ENCODE measurements around the gene MTHFD2. TPM values are rescaled to one million over a fixed set of nuclear protein-coding genes. Genes with fewer than 3 reads are reported as not detected.

Gene MTHFD2
- total RNA-seq, 8 experiments from 2014 or later: 46.3 to 256 (median 139) TPM

- in situ Hi-C loops (cut with MboI; ENCODE audit: low pct_unique_long_range_greater_than_20kb in 2 of 9, low sequenced_read_pairs in 9 of 9, unreplicated experiment in 9 of 9): loop anchor here in 1 of 9 experiments (25.0 kb wide), 1 partner anchor 328 kb away; no protein-coding TSS in a partner anchor
- 70 to 100% (median 91%) methylated on average over 1 to 3 of the region's 3 CpGs; no CpG with 5 or more reads in 4 of the 10 experiments for WGBS, 10 experiments
These were observed 60.8 kb downstream of the MTHFD2 start for GRCh38 chr2:74259191-74259590.

GRCh38 chr2:74259733-74260132 is 61.3 kb downstream of the MTHFD2 start:
- in situ Hi-C loops (cut with MboI; ENCODE audit: low pct_unique_long_range_greater_than_20kb in 2 of 9, low sequenced_read_pairs in 9 of 9, unreplicated experiment in 9 of 9): loop anchor here in 2 of 9 experiments (10.0 to 25.0 kb wide), 2 partner anchors 65 to 328 kb away; no protein-coding TSS in a partner anchor
- 0 to 100% (median 52%) methylated on average over 1 to 2 of the region's 4 CpGs; no CpG with 5 or more reads in 4 of the 10 experiments for WGBS, 10 experiments

More at GRCh38 chr2:74259191-74259590, 60.8 kb downstream of the MTHFD2 start:
- no peak overlapping the region for H3K27ac ChIP-seq
- no peak for ATAC-seq (replicated peaks in 6 of 8)
- H3K4me3 ChIP-seq: no peak overlapping the region
- no peaks in the 10 kb centered on the region for H3K4me1 ChIP-seq (replicated peaks in 1 of 2)

GRCh38 chr2:74260495-74260894 is 62.1 kb downstream of the MTHFD2 start:
- in situ Hi-C loops (cut with MboI; ENCODE audit: low pct_unique_long_range_greater_than_20kb in 2 of 9, low sequenced_read_pairs in 9 of 9, unreplicated experiment in 9 of 9): loop anchor here in 2 of 9 experiments (10.0 to 25.0 kb wide), 2 partner anchors 64 to 327 kb away; no protein-coding TSS in a partner anchor
- ATAC-seq (replicated peaks in 6 of 8): no peak
- no peak overlapping the region for H3K4me3 ChIP-seq

More at GRCh38 chr2:74259733-74260132, 61.3 kb downstream of the MTHFD2 start:
- Histone ChIP-seq H3K4me1 (replicated peaks in 1 of 2) (no peaks in the 10 kb centered on the region), H3K4me3 (no peak overlapping the region), H3K27ac (no peak overlapping the region)
- ATAC-seq (replicated peaks in 6 of 8): peak in 2 of 8 experiments; percentile 59 to 63

GRCh38 chr2:74261204-74261864 is 62.9 kb downstream of the MTHFD2 start:
- peak in 2 of 8 experiments; percentile 56 to 69 for ATAC-seq (replicated peaks in 6 of 8)
- H3K4me3 ChIP-seq: no peak overlapping the region

More at GRCh38 chr2:74260495-74260894, 62.1 kb downstream of the MTHFD2 start:
- H3K27ac ChIP-seq: no peak overlapping the region
- WGBS, 10 experiments: 24 to 93% (median 61%) methylated on average over 1 to 2 of the region's 2 CpGs
- no peaks in the 10 kb centered on the region for H3K4me1 ChIP-seq (replicated peaks in 1 of 2)

GRCh38 chr2:74262681-74263080 is 64.3 kb downstream of the MTHFD2 start:
- ATAC-seq (replicated peaks in 6 of 8): no peak
- WGBS, 10 experiments: 84 to 100% (median 100%) methylated on average over 1 to 4 of the region's 6 CpGs; no CpG with 5 or more reads in 3 of the 10 experiments

More at GRCh38 chr2:74261204-74261864, 62.9 kb downstream of the MTHFD2 start:
- in situ Hi-C loops (cut with MboI; ENCODE audit: low pct_unique_long_range_greater_than_20kb in 2 of 9, low sequenced_read_pairs in 9 of 9, unreplicated experiment in 9 of 9): loop anchor here in 2 of 9 experiments (10.0 to 25.0 kb wide), 2 partner anchors 63 to 326 kb away; no protein-coding TSS in a partner anchor
- Histone ChIP-seq H3K27ac (no peak overlapping the region), H3K4me1 (replicated peaks in 1 of 2) (no peaks in the 10 kb centered on the region)
- WGBS, 10 experiments: 20 to 90% (median 52%) methylated on average over 1 to 6 of the region's 6 CpGs; no CpG with 5 or more reads in 3 of the 10 experiments

GRCh38 chr2:74264281-74264680 is 65.9 kb downstream of the MTHFD2 start:
- Histone ChIP-seq H3K27ac (no peak overlapping the region), H3K4me1 (replicated peaks in 1 of 2) (no peaks in the 10 kb centered on the region), H3K4me3 (no peak overlapping the region)
- in situ Hi-C loops (cut with MboI; ENCODE audit: low pct_unique_long_range_greater_than_20kb in 2 of 9, low sequenced_read_pairs in 9 of 9, unreplicated experiment in 9 of 9): loop anchor here in 2 of 9 experiments (10.0 to 25.0 kb wide), 2 partner anchors 61 to 323 kb away; no protein-coding TSS in a partner anchor
- ATAC-seq (replicated peaks in 6 of 8): no peak
- WGBS, 10 experiments: 0 to 67% (median 60%) methylated on average over 1 of the region's 1 CpG; no CpG with 5 or more reads in 7 of the 10 experiments

More at GRCh38 chr2:74262681-74263080, 64.3 kb downstream of the MTHFD2 start:
- no peak overlapping the region for H3K27ac ChIP-seq
- no peak overlapping the region for H3K4me3 ChIP-seq
- in situ Hi-C loops (cut with MboI; ENCODE audit: low pct_unique_long_range_greater_than_20kb in 2 of 9, low sequenced_read_pairs in 9 of 9, unreplicated experiment in 9 of 9): loop anchor here in 2 of 9 experiments (10.0 to 25.0 kb wide), 2 partner anchors 62 to 325 kb away; no protein-coding TSS in a partner anchor
- H3K4me1 ChIP-seq (replicated peaks in 1 of 2): no peaks in the 10 kb centered on the region

- in situ Hi-C loops (cut with MboI; ENCODE audit: low pct_unique_long_range_greater_than_20kb in 2 of 9, low sequenced_read_pairs in 9 of 9, unreplicated experiment in 9 of 9): loop anchor here in 2 of 9 experiments (10.0 to 25.0 kb wide), 2 partner anchors 58 to 320 kb away; no protein-coding TSS in a partner anchor
- H3K4me3 ChIP-seq: no peak overlapping the region
- no peak overlapping the region for H3K27ac ChIP-seq
- H3K4me1 ChIP-seq (replicated peaks in 1 of 2): no peaks in the 10 kb centered on the region
- 0 to 60% (median 25%) methylated on average over 1 to 4 of the region's 4 CpGs; no CpG with 5 or more reads in 4 of the 10 experiments for WGBS, 10 experiments
- ATAC-seq (replicated peaks in 6 of 8): peak in 5 of 8 experiments; percentile 41 to 98 (median 75)
These were observed 68.7 kb downstream of the MTHFD2 start for GRCh38 chr2:74267068-74267467.

Other genes with a start within 250 kb of the MTHFD2 start
- gene TET3, start 213.7 kb upstream of the MTHFD2 start, total RNA-seq: 10 to 100 TPM in 7 of 8 experiments, 1 to 10 TPM in 1; 3.0 to 19.7 (median 12.4) TPM
- 10 to 100 TPM; 31.2 to 77.9 (median 45.8) TPM for gene BOLA3, start 50.7 kb upstream of the MTHFD2 start, total RNA-seq
- 10 to 100 TPM; 26.8 to 81.6 (median 50.8) TPM for gene MOB1A, start 19.7 kb upstream of the MTHFD2 start, total RNA-seq
- 1 to 10 TPM in 7 of 8 experiments, under 1 TPM in 1; 0.25 to 5.9 (median 2.8) TPM for gene SLC4A5, start 144.8 kb downstream of the MTHFD2 start, total RNA-seq
- 100 to 1,000 TPM in 7 of 8 experiments, 10 to 100 TPM in 1; 92.7 to 205 (median 134) TPM for gene DCTN1, start 181.7 kb downstream of the MTHFD2 start, total RNA-seq
- 1 to 10 TPM; 1.6 to 5.8 (median 2.7) TPM for gene C2orf81, start 223.0 kb downstream of the MTHFD2 start, total RNA-seq
- 10 to 100 TPM; 15.1 to 63.7 (median 49.5) TPM for gene WDR54, start 223.1 kb downstream of the MTHFD2 start, total RNA-seq
- gene RTKN, start 243.3 kb downstream of the MTHFD2 start, total RNA-seq: 10 to 100 TPM in 4 of 8 experiments, 1 to 10 TPM in 4; 1.4 to 33.2 (median 9.7) TPM

Data from motor neuron (in vitro differentiated cells).